Diencephalon (tissue), 1 donor: ENCODE measurements around the gene PCDHAC2. TPM values are rescaled to one million over a fixed set of nuclear protein-coding genes. Genes with fewer than 3 reads are reported as not detected.

Experiments used
- small RNA-seq: library from RNA; depleted of rRNA; stranded (forward); fragments of <200 nt; gene quantifications from one replicate; pipeline ENCODE3, GENCODE V24; 2014
- total RNA-seq: library from RNA; depleted of rRNA; stranded (reverse); fragments of >200 nt; gene quantifications from one replicate; pipeline ENCODE4 v1.2.3, GENCODE V29; 2014

Gene PCDHAC2
- 47.1 TPM for total RNA-seq

DNA sequence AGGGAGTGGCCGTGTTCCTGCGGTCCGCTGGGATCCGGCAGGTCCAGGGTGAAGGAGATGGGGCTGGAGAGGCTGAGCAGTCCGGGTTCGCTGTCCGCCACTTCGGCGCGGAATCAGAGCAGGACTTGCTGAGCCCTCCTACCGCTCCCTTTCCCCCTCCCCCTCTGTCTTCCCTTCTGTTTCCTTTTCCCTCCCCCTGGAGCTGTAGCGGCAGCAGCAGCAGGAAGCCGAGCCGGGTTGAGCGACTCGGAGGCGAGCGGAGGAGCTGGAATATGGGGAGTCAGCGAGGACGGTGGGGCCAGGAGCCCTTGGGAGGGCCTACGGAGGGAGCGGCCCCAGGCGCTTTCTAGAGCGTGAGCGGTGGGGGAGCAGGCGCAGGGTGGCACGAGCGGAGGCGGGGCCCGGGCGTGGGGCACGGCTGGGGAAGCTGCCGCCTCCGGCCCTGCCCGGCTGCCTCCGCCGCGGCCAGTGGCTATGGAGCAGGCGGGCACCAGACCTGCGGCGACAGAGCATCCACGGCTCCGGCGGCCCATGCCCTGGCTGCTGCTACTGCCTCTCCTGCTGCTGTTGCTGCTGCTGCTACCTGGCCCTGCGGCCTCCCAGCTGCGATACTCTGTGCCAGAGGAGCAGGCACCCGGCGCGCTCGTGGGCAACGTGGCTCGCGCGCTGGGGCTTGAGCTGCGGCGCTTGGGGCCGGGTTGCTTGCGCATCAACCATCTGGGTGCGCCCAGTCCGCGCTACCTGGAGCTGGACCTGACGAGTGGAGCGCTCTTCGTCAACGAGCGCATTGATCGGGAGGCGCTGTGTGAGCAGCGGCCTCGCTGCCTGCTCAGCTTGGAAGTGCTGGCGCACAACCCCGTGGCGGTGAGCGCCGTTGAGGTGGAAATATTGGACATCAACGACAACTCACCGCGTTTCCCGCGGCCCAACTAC lies at the start of gene PCDHAC2:
Gene PCDHAC2, plus strand, starts transcription at position 184 of the 933 bp plus-strand sequence. Its CDS starts 291 bp downstream, at position 475.

DNA sequence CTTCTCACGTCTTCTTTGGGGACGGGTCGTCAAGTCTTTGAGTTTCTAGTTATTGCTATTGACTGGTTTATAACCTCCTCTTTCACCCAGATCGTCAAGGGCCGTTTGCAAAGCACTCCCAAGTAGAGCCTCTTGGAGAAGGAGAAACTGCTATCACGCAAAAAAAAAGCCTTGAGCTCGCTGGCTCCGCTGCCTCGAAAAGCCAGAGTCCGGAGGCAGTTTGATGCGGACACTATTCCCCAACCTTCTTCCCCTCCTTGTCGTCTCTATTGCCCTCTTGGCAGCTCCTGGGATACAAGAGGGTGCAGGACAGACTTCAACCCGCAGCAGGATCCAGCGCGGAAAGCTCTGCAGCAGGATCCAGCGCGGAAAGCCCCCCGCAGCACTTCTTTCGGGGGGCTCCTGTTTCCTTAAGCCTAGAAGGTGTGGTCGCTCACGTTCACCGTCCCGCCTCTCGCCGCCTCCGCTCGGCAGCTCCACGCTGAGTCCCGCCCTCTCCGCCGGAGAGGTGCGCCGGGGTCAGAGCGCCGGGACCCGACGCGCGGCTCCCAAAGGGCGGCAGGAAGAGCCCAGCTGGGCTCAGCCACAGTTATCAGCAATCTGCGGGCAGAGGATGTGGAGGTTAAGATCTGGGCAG lies 40.4 kb upstream of the PCDHAC2 start, which contains the start of gene PCDHAC1:
Gene PCDHAC1, plus strand, starts transcription at position 494 of the 637 bp plus-strand sequence. CDS start 594 bp downstream, outside the sequence.

Small RNAs within 50 kb of the gene (small RNA-seq; reads per million reads assigned to genes)
- not detected for gene AC010223.1

Other genes with a start within 250 kb of the PCDHAC2 start
- 13.8 TPM for gene PCDHA1, start 180.3 kb upstream of the PCDHAC2 start, total RNA-seq
- 10.4 TPM for gene PCDHA2, start 171.6 kb upstream of the PCDHAC2 start, total RNA-seq
- gene PCDHA3, start 165.4 kb upstream of the PCDHAC2 start, total RNA-seq = 20.1 TPM
- 15.0 TPM for gene PCDHA4, start 159.4 kb upstream of the PCDHAC2 start, total RNA-seq
- gene PCDHA5, start 144.9 kb upstream of the PCDHAC2 start, total RNA-seq = 9.9 TPM
- gene PCDHA6, start 138.5 kb upstream of the PCDHAC2 start, total RNA-seq = 26.3 TPM
- 15.2 TPM for gene PCDHA7, start 132.2 kb upstream of the PCDHAC2 start, total RNA-seq
- 9.5 TPM for gene PCDHA8, start 125.3 kb upstream of the PCDHAC2 start, total RNA-seq
- gene PCDHA9, start 118.1 kb upstream of the PCDHAC2 start, total RNA-seq = 11.3 TPM
- 11.5 TPM for gene PCDHA10, start 110.6 kb upstream of the PCDHAC2 start, total RNA-seq
- 22.8 TPM for gene PCDHA11, start 97.5 kb upstream of the PCDHAC2 start, total RNA-seq
- gene PCDHA12, start 91.2 kb upstream of the PCDHAC2 start, total RNA-seq = 7.4 TPM
- 9.9 TPM for gene PCDHA13, start 84.4 kb upstream of the PCDHAC2 start, total RNA-seq
- gene PCDHAC1, start 40.2 kb upstream of the PCDHAC2 start, total RNA-seq = 42.7 TPM
- gene PCDHB1, start 84.9 kb downstream of the PCDHAC2 start, total RNA-seq = 0.46 TPM
- 12.7 TPM for gene PCDHB2, start 128.1 kb downstream of the PCDHAC2 start, total RNA-seq
- gene PCDHB3, start 134.0 kb downstream of the PCDHAC2 start, total RNA-seq = 13.6 TPM
- 5.3 TPM for gene PCDHB4, start 155.3 kb downstream of the PCDHAC2 start, total RNA-seq
- 11.1 TPM for gene PCDHB5, start 168.7 kb downstream of the PCDHAC2 start, total RNA-seq
- 4.2 TPM for gene PCDHB6, start 183.6 kb downstream of the PCDHAC2 start, total RNA-seq
- gene PCDHB7, start 206.2 kb downstream of the PCDHAC2 start, total RNA-seq = 8.5 TPM
- 8.1 TPM for gene PCDHB8, start 211.3 kb downstream of the PCDHAC2 start, total RNA-seq
- 5.8 TPM for gene PCDHB16, start 215.9 kb downstream of the PCDHAC2 start, total RNA-seq
- gene PCDHB9, start 220.7 kb downstream of the PCDHAC2 start, total RNA-seq = 9.2 TPM
- gene PCDHB10, start 225.9 kb downstream of the PCDHAC2 start, total RNA-seq = 22.4 TPM
- 14.8 TPM for gene PCDHB11, start 233.2 kb downstream of the PCDHAC2 start, total RNA-seq
- gene PCDHB12, start 242.2 kb downstream of the PCDHAC2 start, total RNA-seq = 15.5 TPM
- gene PCDHB13, start 247.4 kb downstream of the PCDHAC2 start, total RNA-seq = 10.8 TPM